ENCODE data around the gene FAM167B. TPM values are rescaled to one million over a fixed set of nuclear protein-coding genes. Genes with fewer than 3 reads are reported as not detected.
A peak's percentile ranks its signal among the peaks of the same experiment; 100 is the strongest.

Gene FAM167B
- total and polyA plus RNA-seq, 9 donors: 1.5 to 7.8 (median 3.2) TPM; not detected in 1

DNA sequence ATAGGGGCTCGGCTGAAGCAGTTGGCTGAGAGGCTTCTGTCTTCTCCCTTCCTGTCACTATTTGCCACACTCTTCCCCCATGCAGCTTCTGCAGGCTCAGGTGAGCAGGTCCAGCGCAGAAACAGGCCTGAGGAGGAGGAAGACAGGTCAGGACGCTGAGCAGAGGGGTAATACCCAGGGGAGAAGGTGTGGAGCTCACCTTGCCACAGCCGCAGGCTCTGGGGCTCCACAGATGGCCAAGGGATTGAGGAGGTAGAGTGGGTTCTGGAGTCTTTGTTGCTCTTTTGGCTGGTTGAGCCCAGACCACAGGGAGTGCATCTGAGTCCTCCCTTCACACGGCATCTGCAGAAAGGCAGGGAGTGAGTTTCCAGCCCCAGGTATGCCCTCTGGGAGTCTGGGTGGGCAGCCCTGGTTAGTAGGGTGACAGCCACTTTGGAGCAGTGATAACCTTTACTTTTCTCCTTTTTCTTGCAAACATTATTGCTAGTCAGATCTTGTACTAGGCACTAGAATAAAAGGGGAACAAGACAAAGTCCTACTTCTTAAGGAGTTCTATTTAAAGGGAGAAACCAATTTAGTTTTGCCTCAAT is 15.1 kb upstream of the FAM167B start:
- Histone ChIP-seq H3K36me3 (no peaks in the 10 kb centered on the region), H3K4me1 (ENCODE audit: insufficient read depth) (peaks cover 6% of the 10 kb centered on the region), H3K27me3 (no peaks in the 10 kb centered on the region), H3K9me3 (no peaks in the 10 kb centered on the region), H3K4me3 (no peak overlapping the region), H3K27ac (no peak overlapping the region)
- no peak for TF ChIP-seq EP300 (IDR thresholded peaks at IDR 0.05)
- TF ChIP-seq POLR2A (IDR thresholded peaks at IDR 0.05): no peak
- TF ChIP-seq, protein P1, sequence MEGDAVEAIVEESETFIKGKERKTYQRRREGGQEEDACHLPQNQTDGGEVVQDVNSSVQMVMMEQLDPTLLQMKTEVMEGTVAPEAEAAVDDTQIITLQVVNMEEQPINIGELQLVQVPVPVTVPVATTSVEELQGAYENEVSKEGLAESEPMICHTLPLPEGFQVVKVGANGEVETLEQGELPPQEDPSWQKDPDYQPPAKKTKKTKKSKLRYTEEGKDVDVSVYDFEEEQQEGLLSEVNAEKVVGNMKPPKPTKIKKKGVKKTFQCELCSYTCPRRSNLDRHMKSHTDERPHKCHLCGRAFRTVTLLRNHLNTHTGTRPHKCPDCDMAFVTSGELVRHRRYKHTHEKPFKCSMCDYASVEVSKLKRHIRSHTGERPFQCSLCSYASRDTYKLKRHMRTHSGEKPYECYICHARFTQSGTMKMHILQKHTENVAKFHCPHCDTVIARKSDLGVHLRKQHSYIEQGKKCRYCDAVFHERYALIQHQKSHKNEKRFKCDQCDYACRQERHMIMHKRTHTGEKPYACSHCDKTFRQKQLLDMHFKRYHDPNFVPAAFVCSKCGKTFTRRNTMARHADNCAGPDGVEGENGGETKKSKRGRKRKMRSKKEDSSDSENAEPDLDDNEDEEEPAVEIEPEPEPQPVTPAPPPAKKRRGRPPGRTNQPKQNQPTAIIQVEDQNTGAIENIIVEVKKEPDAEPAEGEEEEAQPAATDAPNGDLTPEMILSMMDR (IDR thresholded peaks at IDR 0.05): no peak
- intact Hi-C loops (cut with DNase I): no loop called here
- WGBS, 3 donors: 78 to 79% (median 79%) methylated on average over 5 of the region's 5 CpGs
- DNase-seq: no peak

DNA sequence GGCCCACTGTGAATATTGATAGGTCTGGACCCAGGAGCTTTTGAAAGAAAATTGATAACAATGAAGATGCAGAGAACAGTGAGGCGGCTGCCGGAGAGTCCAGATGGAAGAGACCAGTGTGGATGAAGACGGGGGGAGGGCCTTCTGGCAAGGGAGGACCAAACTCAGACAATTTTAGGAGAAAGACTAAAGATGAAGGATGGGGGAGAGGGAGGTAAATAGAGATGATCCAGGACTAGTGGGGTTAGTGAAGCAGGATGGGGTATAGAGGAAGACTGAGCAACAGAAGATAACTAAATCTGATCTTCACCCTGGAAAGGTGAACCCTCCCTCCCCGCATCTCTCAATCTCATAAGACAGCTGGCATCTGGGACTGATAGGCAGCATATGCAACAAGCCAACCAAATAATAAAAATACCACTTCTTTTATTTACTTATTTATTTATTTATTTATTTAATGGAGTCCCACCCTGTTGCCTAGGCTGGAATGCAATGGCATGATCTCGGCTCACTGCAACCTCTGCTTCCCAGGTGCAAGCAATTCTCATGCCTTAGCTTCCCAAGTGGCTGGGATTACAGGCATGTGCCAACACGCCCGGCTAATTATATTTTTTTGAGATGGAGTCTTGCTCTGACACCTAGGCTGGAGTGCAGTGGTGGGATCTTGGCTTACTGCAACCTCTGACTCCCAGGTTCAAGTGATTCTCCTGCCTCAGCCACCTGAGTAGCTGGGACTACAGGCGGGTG is 14.3 kb upstream of the FAM167B start:
- Histone ChIP-seq H3K27me3 (no peaks in the 10 kb centered on the region), H3K9me3 (no peaks in the 10 kb centered on the region), H3K4me3 (no peak overlapping the region), H3K27ac (no peak overlapping the region), H3K36me3 (no peaks in the 10 kb centered on the region), H3K4me1 (ENCODE audit: insufficient read depth) (peaks cover 6% of the 10 kb centered on the region)
- 84 to 88% (median 86%) methylated on average over 8 of the region's 8 CpGs for WGBS, 3 donors
- TF ChIP-seq, protein P1 (IDR thresholded peaks at IDR 0.05): no peak
- TF ChIP-seq EP300 (IDR thresholded peaks at IDR 0.05) (no peak), POLR2A (IDR thresholded peaks at IDR 0.05) (no peak)
- intact Hi-C loops (cut with DNase I): no loop called here
- no peak for DNase-seq

DNA sequence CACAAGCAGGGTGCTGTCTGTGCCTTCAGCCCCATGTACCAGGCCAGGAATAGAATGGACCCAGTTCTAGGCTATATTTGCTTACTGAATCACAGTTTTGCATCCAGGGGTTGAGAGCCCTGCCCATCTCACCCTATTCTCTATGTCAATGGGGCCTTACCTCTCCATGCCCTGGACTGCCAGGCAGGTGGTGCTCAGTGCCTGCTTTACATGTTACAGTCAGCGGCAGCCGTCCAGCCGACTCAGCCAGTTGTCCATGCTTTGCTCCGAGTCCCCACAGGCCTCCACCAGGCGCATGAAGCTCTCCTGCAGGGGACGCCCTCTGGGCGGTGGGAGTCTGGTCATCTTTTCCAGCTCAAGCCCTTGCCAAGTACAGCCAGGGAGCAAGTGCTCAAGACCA is 12.2 kb upstream of the FAM167B start:
- Histone ChIP-seq H3K9me3 (no peaks in the 10 kb centered on the region), H3K36me3 (no peaks in the 10 kb centered on the region), H3K4me3 (no peak overlapping the region), H3K4me1 (ENCODE audit: insufficient read depth) (peaks cover 9% of the 10 kb centered on the region), H3K27me3 (no peaks in the 10 kb centered on the region), H3K27ac (peak overlapping the region; percentile 66 to 84)
- 77 to 91% (median 82%) methylated on average over 7 of the region's 7 CpGs for WGBS, 3 donors
- TF ChIP-seq EP300 (IDR thresholded peaks at IDR 0.05) (no peak), POLR2A (IDR thresholded peaks at IDR 0.05) (no peak)
- TF ChIP-seq, protein P1 (IDR thresholded peaks at IDR 0.05): no peak
- DNase-seq: peak in 1 of 5 donors; percentile 32
- intact Hi-C loops (cut with DNase I): no loop called here

DNA sequence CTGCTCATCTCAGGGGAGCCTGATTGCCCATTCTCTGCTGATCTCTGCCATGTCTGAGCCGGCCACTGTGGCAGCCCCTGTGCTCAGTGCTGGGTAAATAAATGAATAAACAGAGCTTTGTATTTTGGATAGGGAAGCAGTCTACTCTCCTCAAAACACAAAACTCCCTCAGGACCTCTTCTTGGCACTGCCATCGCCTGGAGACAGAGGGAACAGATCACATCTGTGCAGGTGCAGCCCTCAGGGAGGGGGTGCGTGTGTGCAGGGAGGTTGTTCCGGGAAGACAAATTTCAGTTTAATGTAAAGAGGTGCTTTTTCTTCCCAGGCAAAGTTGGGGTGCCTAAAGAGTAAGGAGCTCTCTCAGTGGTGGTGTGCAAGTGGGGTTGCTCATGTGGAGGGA is 7.7 kb upstream of the FAM167B start:
- WGBS, 3 donors: 49 to 69% (median 61%) methylated on average over 4 of the region's 4 CpGs
- no peak overlapping the region for H3K4me3 ChIP-seq
- no peaks in the 10 kb centered on the region for H3K9me3 ChIP-seq
- no peak for DNase-seq
- peak overlapping the region in 1 of 2 donors; percentile 86 for H3K27ac ChIP-seq
- TF ChIP-seq EP300 (IDR thresholded peaks at IDR 0.05): no peak
- TF ChIP-seq, protein P1 (IDR thresholded peaks at IDR 0.05): no peak
- no peak for TF ChIP-seq POLR2A (IDR thresholded peaks at IDR 0.05)
- intact Hi-C loops (cut with DNase I): no loop called here
- H3K36me3 ChIP-seq: no peaks in the 10 kb centered on the region
- peaks cover 11% of the 10 kb centered on the region for H3K4me1 ChIP-seq (ENCODE audit: insufficient read depth)
- no peaks in the 10 kb centered on the region for H3K27me3 ChIP-seq

All from ovary (tissue), 9 donors.